ENCODE data around the gene MCTP1.

GRCh38 chr5:94675965-94676618, 608.8 kb downstream of the MCTP1 start:
- no peak for TF ChIP-seq CTCF (IDR thresholded peaks at IDR 0.05)
- no peak for TF ChIP-seq POLR2A (IDR thresholded peaks at IDR 0.05)
